H1 (cell line): Measurements from ENCODE around the gene MCF2L2. TPM values are rescaled to one million over a fixed set of nuclear protein-coding genes. Genes with fewer than 3 reads are reported as not detected.

ENCODE experiments used
- CTCF ChIA-PET: fragments of 300-600 bp; sonication (Branson Sonifier 250); formaldehyde crosslinking; loops from one replicate; lab custom pipeline; 2021; ENCODE audit not compliant: partially characterized antibody; lab: Charles Lee
- POLR2A ChIA-PET: fragments of 300-600 bp; sonication (Branson Sonifier 250); formaldehyde crosslinking; loops from one replicate; lab custom pipeline; 2021; ENCODE audit warnings: inconsistent platforms; ENCODE audit not compliant: partially characterized antibody; lab: Charles Lee
- DNase-seq, 2 experiments: peaks; one replicate each; pipeline versions ENCODE4 v3.0.0 to v3.0.0-alpha.2; 2010 to 2022; ENCODE audit warnings: low spot score in 2 of 2, low read depth in 1 of 2, mixed read lengths in 1 of 2
- FAIRE-seq: peaks from 2 replicates; lab custom pipeline; 2011; peaks lifted over from hg19 to GRCh38; lab: Jason Lieb, UNC
- H2AFZ ChIP-seq: 2 replicates; pipeline ENCODE4 v1.8.1; 2012; ENCODE audit warnings: low read length, inconsistent platforms
- H2AK5ac ChIP-seq: 2 replicates; pipeline ENCODE4 v1.6.1; 2013; ENCODE audit warnings: low read depth, low read length
- H2BK120ac ChIP-seq: replicated peaks from 2 replicates; pipeline ENCODE3; 2013; ENCODE audit warnings: low read depth, low read length, inconsistent platforms
- H2BK12ac ChIP-seq: 2 replicates; pipeline ENCODE4 v1.6.1; 2013; ENCODE audit warnings: low read depth, low read length
- H2BK15ac ChIP-seq: 2 replicates; pipeline ENCODE4 v1.6.1; 2013; ENCODE audit warnings: low read length
- H2BK20ac ChIP-seq: 2 replicates; pipeline ENCODE4 v1.6.1; 2013; ENCODE audit warnings: low read length
- H2BK5ac ChIP-seq: 2 replicates; pipeline ENCODE4 v1.6.1; 2013; ENCODE audit warnings: low read depth, low read length
- H3K14ac ChIP-seq: 2 replicates; pipeline ENCODE4 v1.6.1; 2013; ENCODE audit warnings: inconsistent platforms; ENCODE audit not compliant: insufficient read length
- H3K18ac ChIP-seq: 2 replicates; pipeline ENCODE4 v1.6.1; 2013; ENCODE audit warnings: low read length; ENCODE audit errors: extremely low read depth
- H3K23ac ChIP-seq: 2 replicates; pipeline ENCODE4 v1.6.1; 2013; ENCODE audit warnings: inconsistent platforms; ENCODE audit not compliant: insufficient read length
- H3K23me2 ChIP-seq: 2 replicates; pipeline ENCODE4 v1.6.1; 2013; ENCODE audit warnings: low read depth, low read length
- H3K27ac ChIP-seq: 2 replicates; pipeline ENCODE4 v1.6.1; 2011; ENCODE audit warnings: low read depth, low read length, inconsistent platforms
- H3K27me3 ChIP-seq, 4 experiments: replicated peaks in 1 of 4; 1 replicate in 1 of 4; 2 replicates in 3 of 4; pipeline versions ENCODE4 v1.6.1 to v1.8.1; 2011 to 2013; ENCODE audit warnings: low read length in 3 of 4, mild to moderate bottlenecking in 3 of 4, inconsistent platforms in 2 of 4, mixed read lengths in 2 of 4, moderate library complexity in 1 of 4; ENCODE audit not compliant: control insufficient read depth in 3 of 4, insufficient read depth in 3 of 4; ENCODE audit errors: extremely low read depth in 1 of 4
- H3K36me3 ChIP-seq, 4 experiments: 2 replicates each; pipeline versions ENCODE4 v1.6.1 to v1.8.1; 2011 to 2013; ENCODE audit warnings: mild to moderate bottlenecking in 4 of 4, low read length in 3 of 4, moderate library complexity in 2 of 4, control low read depth in 1 of 4, inconsistent platforms in 1 of 4; ENCODE audit not compliant: insufficient read depth in 4 of 4, control insufficient read depth in 2 of 4
- H3K4ac ChIP-seq: replicated peaks from 2 replicates; pipeline ENCODE3; 2013; ENCODE audit warnings: low read length, low read depth, mixed read lengths, inconsistent platforms; ENCODE audit not compliant: insufficient read length
- H3K4me1 ChIP-seq, 4 experiments: replicated peaks in 1 of 4; 1 replicate in 1 of 4; 2 replicates in 3 of 4; pipeline versions ENCODE4 v1.6.1 to v1.8.1; 2011 to 2013; ENCODE audit warnings: low read length in 3 of 4, inconsistent platforms in 2 of 4, mixed read lengths in 1 of 4; ENCODE audit not compliant: insufficient read depth in 4 of 4, control insufficient read depth in 3 of 4
- H3K4me2 ChIP-seq, 2 experiments: 2 replicates each; pipeline versions ENCODE4 v1.6.1 to v1.8.1; 2011 to 2013; ENCODE audit warnings: low read depth in 2 of 2, low read length in 2 of 2, control low read depth in 1 of 2, inconsistent platforms in 1 of 2, mild to moderate bottlenecking in 1 of 2; ENCODE audit not compliant: insufficient read depth in 1 of 2
- H3K4me3 ChIP-seq, 4 experiments: fragments of 200-600, 300-600 bp in 1 of 4; sonication (generic), shearing (Covaris generic), sonication (Bioruptor Twin) in 1 of 4; 2 replicates each; pipeline versions ENCODE4 v1.5.1 to v1.8.1; 2011 to 2016; ENCODE audit warnings: low read length in 4 of 4, low read depth in 3 of 4, control low read depth in 2 of 4, inconsistent platforms in 2 of 4, mild to moderate bottlenecking in 2 of 4, mixed read lengths in 1 of 4, moderate library complexity in 1 of 4; ENCODE audit not compliant: insufficient read depth in 2 of 4; ENCODE audit errors: extremely low read depth in 1 of 4
- H3K56ac ChIP-seq: replicated peaks from 2 replicates; pipeline ENCODE3; 2013; ENCODE audit warnings: low read depth, mild to moderate bottlenecking, mixed read lengths, low read length, inconsistent platforms; ENCODE audit not compliant: insufficient read length
- H3K79me1 ChIP-seq: 2 replicates; pipeline ENCODE4 v1.6.1; 2013; ENCODE audit warnings: low read depth, low read length, control low read depth
- H3K79me2 ChIP-seq, 2 experiments: 2 replicates each; pipeline versions ENCODE4 v1.6.1 to v1.8.1; 2012 to 2013; ENCODE audit warnings: low read length in 2 of 2, mild to moderate bottlenecking in 2 of 2, inconsistent platforms in 1 of 2; ENCODE audit not compliant: insufficient read depth in 2 of 2, control insufficient read depth in 1 of 2
- H3K9ac ChIP-seq, 4 experiments: replicated peaks in 1 of 4; 1 replicate in 1 of 4; 2 replicates in 3 of 4; pipeline versions ENCODE4 v1.6.1 to v1.8.1; 2011 to 2013; ENCODE audit warnings: low read depth in 3 of 4, low read length in 3 of 4, control low read depth in 2 of 4, mild to moderate bottlenecking in 2 of 4, moderate library complexity in 2 of 4, inconsistent platforms in 1 of 4; ENCODE audit errors: extremely low read depth in 1 of 4
- H3K9me3 ChIP-seq, 2 experiments: 2 replicates each; pipeline versions ENCODE4 v1.6.1 to v1.8.1; 2012 to 2013; ENCODE audit warnings: mild to moderate bottlenecking in 2 of 2, moderate library complexity in 2 of 2, control low read depth in 1 of 2, inconsistent platforms in 1 of 2, low read depth in 1 of 2, low read length in 1 of 2, mixed read lengths in 1 of 2; ENCODE audit not compliant: insufficient read depth in 2 of 2
- H4K20me1 ChIP-seq, 2 experiments: replicated peaks in 1 of 2; 2 replicates each; pipeline versions ENCODE3 to v1.8.1; 2011 to 2013; ENCODE audit warnings: inconsistent platforms in 2 of 2, low read length in 2 of 2, mild to moderate bottlenecking in 1 of 2; ENCODE audit not compliant: insufficient read depth in 2 of 2, control insufficient read depth in 1 of 2
- H4K5ac ChIP-seq: 2 replicates; pipeline ENCODE4 v1.6.1; 2013; ENCODE audit warnings: low read length, low read depth, mixed read lengths, inconsistent platforms; ENCODE audit not compliant: insufficient read length
- H4K8ac ChIP-seq: 2 replicates; pipeline ENCODE4 v1.8.0; 2013; ENCODE audit warnings: mild to moderate bottlenecking, moderate library complexity, low read length, inconsistent platforms; ENCODE audit not compliant: insufficient read depth; ENCODE audit errors: extremely low read depth
- H4K91ac ChIP-seq: replicated peaks from 2 replicates; pipeline ENCODE3; 2013; ENCODE audit warnings: low read length, mixed read lengths, inconsistent platforms; ENCODE audit not compliant: insufficient read length
- CTBP2 ChIP-seq: IDR thresholded peaks from 2 replicates; pipeline ENCODE4 v1.7.0; 2011; ENCODE audit warnings: borderline replicate concordance, mild to moderate bottlenecking, moderate library complexity, mixed read lengths, low read length; ENCODE audit not compliant: insufficient read depth, insufficient read length
- EZH2 ChIP-seq: fragments of 200-600 bp; sonication (generic); IDR thresholded peaks from 2 replicates; pipeline ENCODE4 v1.7.1; 2012; ENCODE audit warnings: low read depth, mild to moderate bottlenecking, moderate library complexity, low read length, inconsistent platforms; ENCODE audit not compliant: severe bottlenecking
- RBBP5 ChIP-seq: IDR thresholded peaks from 2 replicates; pipeline ENCODE4 v1.7.1; 2012; ENCODE audit warnings: low read depth, mild to moderate bottlenecking, inconsistent platforms, low read length, moderate library complexity, borderline replicate concordance
- SP4 ChIP-seq: IDR thresholded peaks from 2 replicates; pipeline ENCODE4 v1.6.1; 2012; ENCODE audit warnings: low read length, inconsistent platforms
- SUZ12 ChIP-seq: fragments of 200-600 bp; sonication (generic); IDR thresholded peaks from 2 replicates; pipeline ENCODE4 v1.6.1; 2012; ENCODE audit warnings: mild to moderate bottlenecking, inconsistent platforms, low read length, moderate library complexity, mixed read lengths
- TAF1 ChIP-seq: IDR thresholded peaks from 2 replicates; pipeline ENCODE4 v1.6.1; 2011; ENCODE audit warnings: mild to moderate bottlenecking, low read depth, low read length
- TBP ChIP-seq: IDR thresholded peaks from 2 replicates; pipeline ENCODE4 v1.6.1; 2011; ENCODE audit warnings: low read depth, low read length, improper control_type of control experiment
- WGBS, 2 experiments: shearing (Covaris generic) in 1 of 2; methylation state at CpG; one replicate each; pipeline versions ENCODE4 v1.1.6 to v1.1.7; 2013 to 2015; ENCODE audit warnings: low lambda C conversion rate in 2 of 2, mixed read lengths in 2 of 2, inconsistent platforms in 1 of 2, low coverage in 1 of 2, missing lambda C conversion rate in 1 of 2; ENCODE audit not compliant: insufficient replicate concordance in 2 of 2, insufficient coverage in 1 of 2, insufficient read length in 1 of 2; ENCODE audit errors: extremely low coverage in 1 of 2, missing lambda C conversion rate in 1 of 2; 5-methylcytosine and 5-hydroxymethylcytosine counted together
- polyA plus RNA-seq, 7 experiments: library from polyadenylated mRNA; depleted of rRNA in 3 of 7; stranded (reverse) in 5 of 7; unstranded in 2 of 7; fragments of >200 nt in 5 of 7; fragments of 200-250 nt in 2 of 7; gene quantifications; 1 replicate in 5 of 7; 2 replicates in 1 of 7; 4 replicates in 1 of 7; pipeline versions ENCODE4 v1.2.1 to v1.2.3, GENCODE V29; 2011 to 2013; ENCODE audit warnings: missing spikeins in 2 of 7, mixed read lengths in 2 of 7
- total RNA-seq: library from RNA; stranded (reverse); fragmentation: NEBNext Ultra II Directional; extraction: Animal tissue kit (Norgen Biotek cat#: 25700); gene quantifications from 2 replicates; pipeline ENCODE4 v1.2.1, GENCODE V29; 2021
- TF ChIP-seq, protein P1 (sequence below): IDR thresholded peaks from 2 replicates; pipeline ENCODE4 v1.6.1; 2012; ENCODE audit warnings: inconsistent platforms

The MCF2L2 gene
- total and polyA plus RNA-seq, 2 of the 8 experiments (the other 6 are each of a cell fraction or from before 2014, with no cell fraction given) = 4.1 to 13.7 TPM

DNA sequence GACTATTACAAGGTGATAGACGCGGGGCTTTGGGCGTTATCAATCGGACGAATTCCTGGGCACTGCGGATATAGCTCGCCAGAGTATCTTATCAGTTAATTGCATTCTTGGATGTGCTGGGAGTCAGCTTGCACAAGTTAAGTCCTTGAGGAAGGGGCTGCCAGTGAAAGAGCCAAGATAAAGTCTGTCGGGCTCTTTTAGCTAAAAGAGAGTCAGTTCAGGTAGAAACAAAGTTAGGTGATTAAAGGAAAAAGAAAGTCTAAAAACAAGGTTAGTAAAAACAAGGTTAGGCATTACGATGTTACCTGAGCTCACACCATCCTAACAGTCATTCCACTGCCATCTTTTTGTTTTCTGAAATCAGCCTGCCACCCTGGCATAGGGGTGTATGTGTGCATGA lies 6.1 kb upstream of the MCF2L2 start:
- peak overlapping the region; percentile 83 for H4K5ac ChIP-seq
- H3K4me1 ChIP-seq = peaks cover 7 to 26% (median 18%) of the 10 kb centered on the region in 4 experiments; a peak in 6 of 7 replicates
- H4K20me1 ChIP-seq = no peaks in the 10 kb centered on the region
- peak overlapping the region; percentile 64 to 67 for H3K4me2 ChIP-seq
- H2BK12ac ChIP-seq = peak overlapping the region; percentile 99
- FAIRE-seq = no peak
- no peaks in the 10 kb centered on the region; the same call in none of the 2 replicates for H3K23me2 ChIP-seq
- peak overlapping the region; percentile 81 for H4K91ac ChIP-seq
- POLR2A ChIA-PET = interaction anchor here (0.6 to 1.3 kb wide), 2 partner anchors 9 to 321 kb away, joined by 3 to 5 read pairs; no protein-coding TSS in a partner anchor
- CTCF ChIA-PET = no interaction called here
- H3K79me1 ChIP-seq = no peaks in the 10 kb centered on the region
- peak overlapping the region; percentile 85; the same call in 1 of the 2 replicates for H2BK15ac ChIP-seq
- no peaks in the 10 kb centered on the region for H3K36me3 ChIP-seq
- no peak overlapping the region for H2BK120ac ChIP-seq
- H3K4me3 ChIP-seq = peak overlapping the region in 2 of 4 experiments; percentile 0 to 44; a peak in 2 of 8 replicates
- no peaks in the 10 kb centered on the region for H3K9me3 ChIP-seq
- no peak overlapping the region for H2AFZ ChIP-seq
- H2BK5ac ChIP-seq = peak overlapping the region; percentile 55; the same call in 1 of the 2 replicates
- WGBS, 2 experiments = 45% methylated on average over 9 of the region's 9 CpGs; no CpG with 5 or more reads in 1 of the 2 experiments
- peak overlapping the region; percentile 88; the same call in 1 of the 2 replicates for H3K18ac ChIP-seq
- no peak for TF ChIP-seq RBBP5
- TF ChIP-seq, protein P1, sequence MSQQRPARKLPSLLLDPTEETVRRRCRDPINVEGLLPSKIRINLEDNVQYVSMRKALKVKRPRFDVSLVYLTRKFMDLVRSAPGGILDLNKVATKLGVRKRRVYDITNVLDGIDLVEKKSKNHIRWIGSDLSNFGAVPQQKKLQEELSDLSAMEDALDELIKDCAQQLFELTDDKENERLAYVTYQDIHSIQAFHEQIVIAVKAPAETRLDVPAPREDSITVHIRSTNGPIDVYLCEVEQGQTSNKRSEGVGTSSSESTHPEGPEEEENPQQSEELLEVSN = no peak
- no peak for TF ChIP-seq CTBP2
- TF ChIP-seq SP4 = no peak
- TF ChIP-seq SUZ12 = no peak
- TF ChIP-seq EZH2 = no peak
- TF ChIP-seq TBP = no peak
- TF ChIP-seq TAF1 = no peak
- H3K23ac ChIP-seq = no peak overlapping the region
- no peak overlapping the region for H2AK5ac ChIP-seq
- H4K8ac ChIP-seq = no peak overlapping the region
- H3K27ac ChIP-seq = peak overlapping the region; percentile 43; the same call in 1 of the 2 replicates
- H3K56ac ChIP-seq = no peak overlapping the region
- peaks cover 0 to 2% (median 0%) of the 10 kb centered on the region in 4 experiments; a peak in 1 of 7 replicates for H3K27me3 ChIP-seq
- no peak overlapping the region for H3K9ac ChIP-seq
- no peak overlapping the region for H3K4ac ChIP-seq
- no peaks in the 10 kb centered on the region for H3K79me2 ChIP-seq
- DNase-seq = no peak
- H2BK20ac ChIP-seq = peak overlapping the region; percentile 76
- no peak overlapping the region for H3K14ac ChIP-seq
